B cell (primary cell): ENCODE data around the gene SYNE2.

ENCODE experiments used
- EZH2 ChIP-seq: IDR thresholded peaks from 2 replicates; pipeline ENCODE4 v1.6.1; 2012; ENCODE audit warnings: borderline replicate concordance, low read depth, mild to moderate bottlenecking, moderate library complexity, low read length; ENCODE audit not compliant: insufficient read depth, poor library complexity, severe bottlenecking
- TF ChIP-seq, protein P1 (sequence below): fragments of 200-600 bp; IDR thresholded peaks from one replicate; pipeline ENCODE4 v1.8.0; 2022; ENCODE audit warnings: antibody characterized with exemption, mild to moderate bottlenecking

DNA sequence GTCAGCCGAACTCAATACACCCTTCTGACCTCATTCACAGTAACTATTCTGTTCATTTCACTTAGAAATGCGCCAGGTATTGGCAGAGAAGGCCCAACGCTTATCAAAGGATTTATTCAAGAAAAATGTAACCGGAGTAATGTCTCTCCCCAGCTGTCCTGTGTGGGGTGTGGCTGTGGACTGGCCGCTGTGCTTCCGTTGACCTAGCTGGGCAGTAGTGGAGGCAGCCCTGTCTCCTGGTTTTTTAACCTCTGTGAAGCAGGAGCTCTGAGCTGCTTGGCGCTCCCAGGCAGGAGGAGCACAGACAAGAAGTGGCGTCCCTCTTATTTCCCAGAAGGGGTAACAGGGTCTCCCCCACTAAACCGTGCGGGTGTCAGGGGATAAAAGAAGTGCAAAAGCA, 356.2 kb downstream of the SYNE2 start:
- TF ChIP-seq, protein P1, sequence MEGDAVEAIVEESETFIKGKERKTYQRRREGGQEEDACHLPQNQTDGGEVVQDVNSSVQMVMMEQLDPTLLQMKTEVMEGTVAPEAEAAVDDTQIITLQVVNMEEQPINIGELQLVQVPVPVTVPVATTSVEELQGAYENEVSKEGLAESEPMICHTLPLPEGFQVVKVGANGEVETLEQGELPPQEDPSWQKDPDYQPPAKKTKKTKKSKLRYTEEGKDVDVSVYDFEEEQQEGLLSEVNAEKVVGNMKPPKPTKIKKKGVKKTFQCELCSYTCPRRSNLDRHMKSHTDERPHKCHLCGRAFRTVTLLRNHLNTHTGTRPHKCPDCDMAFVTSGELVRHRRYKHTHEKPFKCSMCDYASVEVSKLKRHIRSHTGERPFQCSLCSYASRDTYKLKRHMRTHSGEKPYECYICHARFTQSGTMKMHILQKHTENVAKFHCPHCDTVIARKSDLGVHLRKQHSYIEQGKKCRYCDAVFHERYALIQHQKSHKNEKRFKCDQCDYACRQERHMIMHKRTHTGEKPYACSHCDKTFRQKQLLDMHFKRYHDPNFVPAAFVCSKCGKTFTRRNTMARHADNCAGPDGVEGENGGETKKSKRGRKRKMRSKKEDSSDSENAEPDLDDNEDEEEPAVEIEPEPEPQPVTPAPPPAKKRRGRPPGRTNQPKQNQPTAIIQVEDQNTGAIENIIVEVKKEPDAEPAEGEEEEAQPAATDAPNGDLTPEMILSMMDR = no peak
- no peak for TF ChIP-seq EZH2
